ENCODE results near the gene INTS4.

DNA sequence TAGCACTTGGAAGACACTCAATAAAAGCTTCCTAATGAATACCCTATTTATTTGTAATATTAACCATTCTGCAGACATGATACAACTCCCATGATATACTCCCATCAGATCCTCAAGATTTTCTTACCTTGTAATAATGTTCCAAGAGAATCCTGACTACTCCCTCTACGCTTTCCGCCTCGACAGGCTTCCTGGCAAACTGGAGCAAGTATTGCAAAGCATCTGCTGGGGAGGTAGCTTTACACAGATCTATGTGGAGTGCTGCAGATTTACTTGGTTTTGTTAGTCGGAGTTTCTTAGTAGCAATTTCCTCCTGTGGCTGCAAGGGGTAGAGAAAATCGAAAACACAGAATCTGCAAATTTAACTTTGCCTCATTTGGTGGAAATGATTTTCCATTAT lies 3.5 kb downstream of the INTS4 start:
- TF ChIP-seq, protein P1, sequence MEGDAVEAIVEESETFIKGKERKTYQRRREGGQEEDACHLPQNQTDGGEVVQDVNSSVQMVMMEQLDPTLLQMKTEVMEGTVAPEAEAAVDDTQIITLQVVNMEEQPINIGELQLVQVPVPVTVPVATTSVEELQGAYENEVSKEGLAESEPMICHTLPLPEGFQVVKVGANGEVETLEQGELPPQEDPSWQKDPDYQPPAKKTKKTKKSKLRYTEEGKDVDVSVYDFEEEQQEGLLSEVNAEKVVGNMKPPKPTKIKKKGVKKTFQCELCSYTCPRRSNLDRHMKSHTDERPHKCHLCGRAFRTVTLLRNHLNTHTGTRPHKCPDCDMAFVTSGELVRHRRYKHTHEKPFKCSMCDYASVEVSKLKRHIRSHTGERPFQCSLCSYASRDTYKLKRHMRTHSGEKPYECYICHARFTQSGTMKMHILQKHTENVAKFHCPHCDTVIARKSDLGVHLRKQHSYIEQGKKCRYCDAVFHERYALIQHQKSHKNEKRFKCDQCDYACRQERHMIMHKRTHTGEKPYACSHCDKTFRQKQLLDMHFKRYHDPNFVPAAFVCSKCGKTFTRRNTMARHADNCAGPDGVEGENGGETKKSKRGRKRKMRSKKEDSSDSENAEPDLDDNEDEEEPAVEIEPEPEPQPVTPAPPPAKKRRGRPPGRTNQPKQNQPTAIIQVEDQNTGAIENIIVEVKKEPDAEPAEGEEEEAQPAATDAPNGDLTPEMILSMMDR (IDR thresholded peaks at IDR 0.05): no peak
- no peak for TF ChIP-seq POLR2A (IDR thresholded peaks at IDR 0.05)
